GM23248 (cell line): ENCODE results near the gene TEPSIN.

Experiments used
- EZH2 ChIP-seq: fragments of 200-600 bp; sonication (generic); IDR thresholded peaks from 2 replicates; pipeline ENCODE4 v1.6.1; 2018; ENCODE audit warnings: antibody characterized with exemption, mild to moderate bottlenecking; ENCODE audit not compliant: insufficient read depth, poor library complexity, severe bottlenecking
- EZH2phosphoT487 ChIP-seq: fragments of 200-600 bp; sonication (generic); IDR thresholded peaks from 2 replicates; pipeline ENCODE4 v1.6.1; 2018; ENCODE audit warnings: antibody characterized with exemption, moderate library complexity, mild to moderate bottlenecking, low read depth; ENCODE audit not compliant: insufficient read depth

- TF ChIP-seq EZH2phosphoT487 = no peak
- TF ChIP-seq EZH2 = no peak
These were observed 6.1 kb downstream of the TEPSIN start for GRCh38 chr17:81232616-81233241.
